Measurements from ENCODE around the gene METAP1D. TPM values are rescaled to one million over a fixed set of nuclear protein-coding genes. Genes with fewer than 3 reads are reported as not detected.

METAP1D gene
- total RNA-seq, 1 donor from 2014 or later: 4.8 TPM

DNA sequence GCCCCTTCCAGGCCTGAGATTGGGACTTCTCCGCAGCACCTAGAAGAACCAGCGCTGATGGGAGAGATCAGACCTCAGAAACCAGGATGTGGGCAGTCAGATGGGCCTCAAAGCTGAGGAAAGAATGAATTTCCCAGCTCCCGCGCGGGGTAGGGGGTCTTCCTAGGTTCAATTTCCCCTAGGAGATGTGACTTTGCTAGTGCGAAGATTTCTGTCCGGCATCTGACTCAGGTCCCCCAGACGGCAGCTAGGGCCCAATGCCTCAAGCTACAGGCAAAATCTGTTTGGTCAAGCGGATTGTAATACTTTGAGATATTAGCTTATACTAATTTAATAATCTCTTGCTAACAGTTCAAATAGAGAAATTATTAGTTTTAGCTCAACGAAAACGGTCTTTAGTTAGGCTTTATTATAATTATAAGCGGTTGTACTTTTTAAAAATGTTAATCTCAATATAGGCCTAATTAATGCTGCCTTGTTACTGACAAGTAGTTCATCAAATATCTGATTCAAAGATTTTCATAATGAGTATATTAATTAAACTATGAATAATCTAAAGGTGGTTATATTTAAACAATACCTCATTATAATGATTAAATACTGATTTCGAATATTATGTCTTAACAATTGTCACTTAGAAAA lies 91.4 kb downstream of the METAP1D start:
- no peak for DNase-seq (ENCODE audit: low read depth)

- no peak for DNase-seq (ENCODE audit: low read depth)
Measured at GRCh38 chr2:172091761-172092566, 92.2 kb downstream of the METAP1D start.

DNA sequence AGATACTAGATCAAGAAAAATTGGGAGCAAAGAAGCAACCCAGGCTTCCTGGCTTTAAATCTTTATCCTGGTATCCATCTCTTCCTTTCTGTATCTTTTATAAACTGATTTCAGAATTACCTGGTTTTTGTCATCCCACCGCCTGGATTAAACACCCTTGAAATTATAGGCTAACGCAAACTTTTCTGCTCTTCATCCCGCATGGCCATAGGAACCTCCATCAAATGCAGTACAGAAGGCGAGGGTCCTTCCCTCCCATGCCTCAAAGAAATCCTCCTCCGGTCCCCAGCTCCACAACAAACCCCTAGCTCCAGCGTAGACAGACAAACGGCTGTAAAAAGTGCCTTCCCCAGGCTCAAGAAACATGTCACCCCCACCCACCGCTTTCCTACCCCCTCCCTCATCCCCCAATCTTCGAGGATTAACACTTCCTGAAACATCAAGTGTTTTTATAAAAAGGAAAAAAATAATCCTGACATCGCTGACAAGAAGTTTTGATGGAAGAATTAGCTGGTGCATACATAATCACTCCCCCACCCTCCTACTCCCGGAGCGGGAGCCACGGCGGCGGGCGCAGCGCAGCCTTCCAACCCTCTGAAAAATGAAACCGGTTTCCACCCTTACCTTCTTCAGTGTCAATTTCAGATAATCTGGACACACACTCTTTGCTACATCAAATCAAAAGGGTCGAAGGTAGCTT lies 93.1 kb downstream of the METAP1D start:
- no peak for DNase-seq (ENCODE audit: low read depth)

GRCh38 chr2:172093416-172094293 lies 93.9 kb downstream of the METAP1D start:
- no peak for DNase-seq (ENCODE audit: low read depth)

DNA sequence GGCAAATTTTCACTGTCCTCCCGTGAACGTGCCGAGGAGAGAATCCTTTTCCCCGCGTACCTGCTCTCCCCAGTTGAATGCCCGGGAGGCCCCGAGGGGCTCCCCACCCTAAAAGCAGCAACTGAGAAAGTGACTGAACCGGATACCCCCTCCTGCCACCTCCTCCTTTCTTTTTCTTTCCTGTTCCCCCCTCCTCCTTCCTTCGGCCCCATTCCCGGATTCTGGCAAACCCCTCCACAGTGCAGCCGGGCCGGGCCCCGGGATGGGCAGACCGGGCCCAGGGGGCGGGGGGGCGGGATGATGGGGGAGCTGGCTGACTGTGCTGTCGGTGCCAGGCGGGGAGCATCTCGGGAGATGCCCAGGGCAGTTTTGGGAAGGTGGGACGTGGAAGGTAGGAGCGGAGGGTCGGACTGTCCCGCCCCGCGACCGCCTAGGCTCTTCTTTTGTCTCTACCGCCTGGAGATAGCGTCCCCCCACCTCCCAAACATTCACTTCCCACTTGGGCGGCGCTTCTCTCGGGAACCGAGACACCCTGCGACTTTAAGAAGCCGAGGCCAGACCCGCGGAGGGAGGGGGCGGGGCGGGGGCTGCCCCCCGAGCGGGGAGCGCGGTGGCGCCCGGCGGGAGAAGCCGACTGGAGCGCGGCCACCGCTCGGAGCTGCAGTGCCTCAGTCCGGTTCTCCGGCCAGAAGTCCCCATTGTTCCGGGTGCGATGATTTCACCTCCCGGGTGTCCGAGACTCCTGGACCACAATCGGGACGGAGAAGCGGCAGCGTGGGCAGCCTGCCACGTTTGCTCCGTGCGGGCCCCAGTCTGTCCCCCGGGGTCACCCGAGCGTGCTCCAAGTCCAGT lies 94.8 kb downstream of the METAP1D start:
- no peak for DNase-seq (ENCODE audit: low read depth)

DNA sequence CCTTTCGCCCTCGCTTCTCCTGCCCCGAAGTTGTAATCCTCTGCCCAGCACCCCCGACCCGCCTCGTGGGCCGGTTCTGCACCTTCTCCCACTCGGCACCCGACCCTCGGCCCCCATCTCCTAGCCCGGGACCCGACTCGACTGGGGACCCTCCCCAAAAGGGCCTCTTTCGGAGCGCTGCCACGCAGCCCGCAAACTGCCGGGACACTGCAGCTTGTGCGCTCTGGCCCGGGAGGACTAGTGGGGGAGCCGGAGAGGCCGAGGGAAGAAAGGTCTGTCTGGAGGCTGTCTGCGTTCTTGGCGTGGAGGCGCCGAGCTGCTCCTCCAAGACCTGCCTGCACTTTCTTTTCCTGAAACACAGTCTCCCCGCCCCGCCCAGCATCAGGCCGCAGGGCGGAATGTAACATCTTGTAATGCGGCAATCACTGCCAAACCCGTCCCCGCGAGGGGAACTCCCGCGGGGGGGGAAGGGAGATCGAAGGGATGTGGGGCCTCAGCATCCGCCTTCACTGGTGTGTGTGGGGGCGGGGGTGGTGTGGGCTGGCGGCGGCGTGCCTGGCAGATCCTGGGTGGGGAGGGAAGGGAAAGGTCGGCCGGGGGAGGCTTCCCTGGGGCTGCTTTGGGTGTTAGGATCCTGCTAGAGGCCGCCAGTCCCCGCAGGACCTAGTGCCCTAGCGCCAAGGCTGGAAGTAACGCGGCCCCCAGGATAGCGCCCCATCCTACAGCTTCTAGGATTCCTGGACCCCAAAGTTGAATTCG lies 95.6 kb downstream of the METAP1D start:
- peak; percentile 40 for DNase-seq (ENCODE audit: low read depth)

- DNase-seq (ENCODE audit: low read depth): no peak
Measured at GRCh38 chr2:172095905-172096625, 96.3 kb downstream of the METAP1D start.

DNA sequence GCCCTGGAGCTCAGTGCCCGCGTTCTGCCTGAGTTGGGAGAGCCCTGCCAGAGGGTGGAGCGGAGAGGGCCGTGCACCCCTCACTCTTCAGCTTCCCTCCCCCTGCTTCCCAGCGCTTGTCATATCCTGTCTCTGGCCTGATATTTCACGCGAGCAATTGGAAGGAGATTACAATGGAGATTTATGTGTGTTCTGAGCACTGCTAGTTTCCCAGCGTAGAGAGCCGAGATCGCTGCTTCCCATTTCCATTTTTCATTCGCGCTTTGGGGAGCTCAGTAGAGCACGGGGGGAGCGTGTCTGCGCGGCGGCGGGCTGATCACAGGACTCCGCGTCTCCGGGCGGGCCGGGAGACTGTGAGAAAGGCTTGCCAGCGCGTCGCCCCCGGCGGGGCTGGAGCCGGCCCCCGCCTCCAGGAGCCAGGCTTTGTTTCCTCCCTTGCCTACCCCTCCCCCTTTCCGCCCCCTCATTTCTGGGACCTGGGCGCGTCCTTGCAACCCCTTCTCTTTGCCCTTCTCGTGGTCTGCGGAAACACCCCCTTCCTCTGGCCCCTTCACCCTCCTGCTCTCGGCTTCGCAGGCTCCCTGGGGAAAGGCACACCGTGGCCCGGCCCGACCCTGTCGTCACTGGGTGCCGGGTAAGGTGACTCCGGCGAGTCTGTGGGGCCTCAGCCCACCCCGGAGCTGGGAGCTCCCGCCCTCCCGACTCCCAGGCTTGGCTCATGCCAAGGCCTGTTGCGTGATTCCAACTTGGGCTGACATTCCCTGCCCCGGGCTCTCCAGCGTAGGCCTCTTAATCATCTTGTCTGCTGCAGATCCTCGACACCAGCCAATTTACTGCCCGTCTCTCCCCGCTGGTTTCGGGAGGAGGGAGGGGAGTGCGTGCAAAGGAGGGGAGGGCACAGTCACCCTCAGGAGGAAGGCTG lies 97.1 kb downstream of the METAP1D start:
- peak; percentile 46 for DNase-seq (ENCODE audit: low read depth)

DNA sequence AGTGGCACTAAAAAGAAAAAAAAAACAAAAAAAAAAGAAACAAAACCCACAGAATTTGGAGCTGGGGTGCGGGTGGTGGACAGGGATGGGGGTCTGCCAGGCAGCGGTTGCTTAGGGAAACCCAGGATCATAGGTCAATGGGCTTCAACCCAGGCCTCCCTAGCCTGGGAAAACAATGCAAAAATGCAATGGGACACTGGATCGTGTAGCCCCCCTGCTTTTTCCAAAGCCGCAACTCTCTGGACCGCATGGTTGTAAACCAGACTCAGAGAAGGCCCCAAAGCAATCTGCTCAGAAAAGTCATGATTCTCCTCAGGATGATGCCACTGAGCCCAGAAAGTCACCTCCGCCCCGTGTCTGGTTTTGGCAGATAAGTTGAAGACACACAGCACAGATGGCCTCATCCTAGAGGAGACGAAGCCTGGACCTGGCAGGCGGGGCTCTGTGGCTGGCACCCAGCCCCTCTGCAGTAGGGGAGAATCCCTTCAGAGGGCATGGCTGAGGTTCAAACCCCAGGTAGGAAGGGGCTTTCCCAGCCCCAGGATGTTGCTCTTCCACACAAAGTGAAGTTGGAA lies 97.9 kb downstream of the METAP1D start:
- DNase-seq (ENCODE audit: low read depth): no peak

GRCh38 chr2:172098287-172098649 lies 98.5 kb downstream of the METAP1D start:
- no peak for DNase-seq (ENCODE audit: low read depth)

DNA sequence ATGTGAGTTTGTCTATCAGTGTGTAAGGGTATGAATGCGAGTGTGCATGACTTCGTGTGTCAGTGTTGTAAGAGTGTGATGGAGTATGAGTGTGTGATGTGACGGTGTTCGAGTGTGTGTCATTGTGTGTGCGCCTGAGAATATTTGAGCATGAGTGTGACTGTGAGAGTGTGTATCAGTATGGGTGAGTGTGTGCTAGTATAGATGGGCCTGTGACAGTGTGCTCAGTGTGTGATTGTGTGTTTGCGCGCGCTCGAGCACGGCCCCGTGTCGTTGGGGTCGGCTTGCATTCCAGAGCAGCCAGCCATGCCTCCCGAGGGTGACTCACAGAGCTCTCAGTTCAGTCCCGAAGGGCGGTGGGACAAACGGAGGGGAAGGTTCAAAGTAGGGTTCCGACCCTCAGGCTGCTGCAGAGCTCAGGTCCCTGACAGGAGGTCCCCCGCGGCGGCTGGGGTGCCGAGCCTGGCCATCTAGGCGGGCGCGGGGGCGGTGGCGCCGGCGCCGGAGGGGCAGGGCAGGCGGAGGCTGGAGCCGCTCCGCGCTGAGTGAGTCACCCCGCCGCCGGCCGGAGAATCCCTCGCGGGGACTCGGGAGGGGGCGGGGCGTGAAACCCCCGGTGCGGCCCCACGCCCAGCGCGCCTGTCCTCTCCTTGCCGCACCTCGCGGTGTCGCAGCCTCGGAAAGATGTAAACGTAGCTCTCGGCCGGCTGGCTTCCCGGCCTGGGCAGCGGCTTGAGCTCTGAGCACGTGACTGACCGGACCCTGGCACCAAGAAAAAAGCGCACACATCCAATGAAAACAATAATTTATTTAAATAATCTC lies 99.1 kb downstream of the METAP1D start:
- peak; percentile 80 for DNase-seq (ENCODE audit: low read depth)

GRCh38 chr2:172099472-172100079 lies 99.8 kb downstream of the METAP1D start:
- DNase-seq (ENCODE audit: low read depth): no peak

- no peak for DNase-seq (ENCODE audit: low read depth)
Measured at GRCh38 chr2:172100080-172100934, 100.6 kb downstream of the METAP1D start.

DNA sequence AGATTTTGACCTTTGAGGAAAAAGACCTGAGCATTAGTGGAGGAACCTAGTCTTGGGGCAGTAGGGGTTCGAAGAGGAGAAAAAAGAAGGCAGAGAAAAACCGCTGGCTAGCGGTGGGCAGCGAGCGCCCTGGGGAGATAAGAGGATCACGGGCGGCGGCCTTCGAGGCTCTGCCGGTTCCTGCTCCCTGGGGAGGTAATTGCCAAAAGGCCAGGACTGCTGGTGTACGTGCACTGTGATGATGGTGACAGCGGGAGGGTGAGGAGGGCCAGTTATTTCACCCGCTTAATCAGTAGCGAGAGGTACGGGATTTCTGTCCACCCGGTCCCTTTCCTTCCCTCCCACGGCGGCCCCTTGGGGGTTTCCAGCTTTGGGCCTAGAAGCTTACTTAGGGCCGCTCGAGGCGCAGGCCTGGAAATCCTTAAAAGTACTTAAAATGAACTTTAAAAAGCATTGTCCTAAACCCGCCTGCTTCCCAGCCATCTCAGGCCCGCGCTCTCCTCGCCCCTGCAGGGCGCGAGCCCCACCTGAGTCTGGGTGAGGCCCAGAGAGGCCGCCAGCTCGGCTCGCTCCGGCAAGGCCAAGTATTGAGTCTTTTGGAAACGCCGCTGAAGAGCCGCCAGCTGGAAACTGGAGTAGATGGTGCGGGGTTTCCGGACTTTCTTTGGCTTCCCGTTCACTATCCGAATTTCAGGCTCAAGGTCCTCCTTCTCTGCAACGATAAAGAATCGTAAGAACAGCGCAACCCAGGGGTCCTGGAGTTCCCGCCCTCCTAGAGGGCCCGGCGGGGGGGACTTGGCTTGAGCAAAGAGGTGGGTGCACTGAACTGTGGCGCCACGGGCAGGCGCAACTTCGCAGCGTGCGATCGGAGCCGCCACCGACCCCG lies 101.4 kb downstream of the METAP1D start:
- no peak for DNase-seq (ENCODE audit: low read depth)
